ENCODE data around the gene ETNK1. TPM values are rescaled to one million over a fixed set of nuclear protein-coding genes. Genes with fewer than 3 reads are reported as not detected.
"Not testable (repeated sequence)": the region's sequence is repeated elsewhere in the genome, so short reads cannot be mapped to it uniquely, and the experiment has no call there.

ETNK1 gene
- total RNA-seq, 1 donor from 2014 or later: 118 TPM

GRCh38 chr12:22600181-22600580, 24.8 kb upstream of the ETNK1 start:
- Mint-ChIP-seq H3K36me3 (ENCODE audit: unreplicated experiment) (no peaks in the 10 kb centered on the region), H3K4me1 (ENCODE audit: low read depth, unreplicated experiment) (no peaks in the 10 kb centered on the region), H3K27me3 (ENCODE audit: unreplicated experiment) (no peaks in the 10 kb centered on the region), H3K9me3 (ENCODE audit: unreplicated experiment) (no peaks in the 10 kb centered on the region), H3K27ac (ENCODE audit: unreplicated experiment) (no peak overlapping the region), H3K4me3 (ENCODE audit: unreplicated experiment) (no peak overlapping the region)
- TF ChIP-seq, protein P1, sequence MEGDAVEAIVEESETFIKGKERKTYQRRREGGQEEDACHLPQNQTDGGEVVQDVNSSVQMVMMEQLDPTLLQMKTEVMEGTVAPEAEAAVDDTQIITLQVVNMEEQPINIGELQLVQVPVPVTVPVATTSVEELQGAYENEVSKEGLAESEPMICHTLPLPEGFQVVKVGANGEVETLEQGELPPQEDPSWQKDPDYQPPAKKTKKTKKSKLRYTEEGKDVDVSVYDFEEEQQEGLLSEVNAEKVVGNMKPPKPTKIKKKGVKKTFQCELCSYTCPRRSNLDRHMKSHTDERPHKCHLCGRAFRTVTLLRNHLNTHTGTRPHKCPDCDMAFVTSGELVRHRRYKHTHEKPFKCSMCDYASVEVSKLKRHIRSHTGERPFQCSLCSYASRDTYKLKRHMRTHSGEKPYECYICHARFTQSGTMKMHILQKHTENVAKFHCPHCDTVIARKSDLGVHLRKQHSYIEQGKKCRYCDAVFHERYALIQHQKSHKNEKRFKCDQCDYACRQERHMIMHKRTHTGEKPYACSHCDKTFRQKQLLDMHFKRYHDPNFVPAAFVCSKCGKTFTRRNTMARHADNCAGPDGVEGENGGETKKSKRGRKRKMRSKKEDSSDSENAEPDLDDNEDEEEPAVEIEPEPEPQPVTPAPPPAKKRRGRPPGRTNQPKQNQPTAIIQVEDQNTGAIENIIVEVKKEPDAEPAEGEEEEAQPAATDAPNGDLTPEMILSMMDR (IDR thresholded peaks at IDR 0.05; ENCODE audit: partially characterized antibody, unreplicated experiment): no peak
- DNase-seq: no peak

GRCh38 chr12:22609501-22609900, 15.5 kb upstream of the ETNK1 start:
- H3K36me3 Mint-ChIP-seq (ENCODE audit: unreplicated experiment): peaks cover 13% of the 10 kb centered on the region
- H3K27ac Mint-ChIP-seq (ENCODE audit: unreplicated experiment): no peak overlapping the region
- H3K27me3 Mint-ChIP-seq (ENCODE audit: unreplicated experiment): no peaks in the 10 kb centered on the region
- no peaks in the 10 kb centered on the region for H3K4me1 Mint-ChIP-seq (ENCODE audit: low read depth, unreplicated experiment)
- peaks cover 3% of the 10 kb centered on the region for H3K9me3 Mint-ChIP-seq (ENCODE audit: unreplicated experiment)
- H3K4me3 Mint-ChIP-seq (ENCODE audit: unreplicated experiment): no peak overlapping the region
- DNase-seq: no peak
- TF ChIP-seq, protein P1 (IDR thresholded peaks at IDR 0.05; ENCODE audit: partially characterized antibody, unreplicated experiment): no peak

DNA sequence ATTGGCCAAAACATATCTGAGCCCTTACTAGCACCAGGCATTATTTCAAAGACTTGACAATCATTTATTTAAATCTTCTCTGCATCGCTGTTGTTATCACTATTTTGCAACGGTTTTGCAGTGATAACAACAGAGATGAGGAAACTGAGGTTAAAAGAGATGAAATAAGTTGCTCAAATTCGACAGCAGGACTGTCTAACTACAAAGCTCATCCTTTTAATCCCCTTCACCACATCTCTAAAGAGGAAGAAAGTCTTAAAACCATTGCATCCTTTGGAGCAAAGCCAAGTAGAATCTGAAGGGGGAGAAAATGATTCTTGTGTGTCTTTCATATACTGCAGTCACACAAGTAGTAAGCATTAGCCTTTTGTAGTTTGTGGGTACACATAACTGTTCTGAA, 14.8 kb upstream of the ETNK1 start:
- peaks cover 19% of the 10 kb centered on the region for H3K36me3 Mint-ChIP-seq (ENCODE audit: unreplicated experiment)
- peaks cover 3% of the 10 kb centered on the region for H3K9me3 Mint-ChIP-seq (ENCODE audit: unreplicated experiment)
- no peak overlapping the region for H3K27ac Mint-ChIP-seq (ENCODE audit: unreplicated experiment)
- no peak for DNase-seq
- H3K27me3 Mint-ChIP-seq (ENCODE audit: unreplicated experiment): peaks cover 2% of the 10 kb centered on the region
- no peak overlapping the region for H3K4me3 Mint-ChIP-seq (ENCODE audit: unreplicated experiment)
- H3K4me1 Mint-ChIP-seq (ENCODE audit: low read depth, unreplicated experiment): no peaks in the 10 kb centered on the region
- TF ChIP-seq, protein P1 (IDR thresholded peaks at IDR 0.05; ENCODE audit: partially characterized antibody, unreplicated experiment): no peak

DNA sequence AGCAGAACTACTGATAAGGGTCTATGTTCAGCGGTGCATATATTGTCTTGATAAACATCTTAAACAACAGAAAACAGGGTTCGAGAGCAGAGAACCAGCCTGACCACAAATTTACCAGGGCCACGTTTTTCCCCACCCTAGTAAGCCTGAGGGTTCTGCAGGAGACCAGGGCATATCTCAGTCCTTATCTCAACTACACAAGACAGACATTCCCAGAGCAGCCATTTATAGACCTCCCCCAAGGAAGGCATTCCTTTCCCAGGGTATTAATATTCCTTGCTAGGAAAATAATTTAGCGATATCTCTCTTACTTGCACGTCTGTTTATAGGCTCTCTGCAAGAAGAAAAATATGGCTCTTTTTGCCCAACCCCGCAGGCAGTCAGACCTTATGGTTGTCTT, 12.1 kb upstream of the ETNK1 start:
- not testable (repeated sequence) for H3K9me3 Mint-ChIP-seq (ENCODE audit: unreplicated experiment); H3K4me1 Mint-ChIP-seq (ENCODE audit: low read depth, unreplicated experiment); H3K4me3 Mint-ChIP-seq (ENCODE audit: unreplicated experiment); H3K27ac Mint-ChIP-seq (ENCODE audit: unreplicated experiment); DNase-seq; H3K27me3 Mint-ChIP-seq (ENCODE audit: unreplicated experiment)
- H3K36me3 Mint-ChIP-seq (ENCODE audit: unreplicated experiment): peaks cover 19% of the 10 kb centered on the region

DNA sequence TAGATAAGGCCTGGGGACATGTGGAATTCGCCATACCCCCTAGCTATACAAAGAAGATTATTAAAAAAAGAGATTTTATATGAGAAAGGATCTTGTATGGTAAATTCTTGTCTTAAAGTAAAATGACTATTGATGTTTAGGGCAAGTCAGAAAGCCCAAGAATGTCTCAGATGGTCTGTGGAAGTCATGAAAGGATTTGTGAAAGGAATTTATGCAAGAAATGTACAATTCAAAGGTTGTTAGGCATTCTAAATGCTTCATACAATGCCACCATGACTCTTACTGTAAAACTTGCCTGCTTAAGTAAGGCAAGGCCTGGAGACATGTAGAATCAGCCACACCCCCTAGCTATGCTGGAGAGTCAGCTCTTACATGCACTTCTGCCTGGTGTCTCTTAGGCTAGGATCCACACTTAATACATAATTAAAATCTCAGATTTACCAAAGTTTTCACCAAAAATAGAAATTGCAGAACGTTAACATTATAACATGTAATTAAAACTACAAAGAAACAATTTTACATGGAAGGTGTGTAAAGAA, 8.9 kb upstream of the ETNK1 start:
- Mint-ChIP-seq H3K27ac (ENCODE audit: unreplicated experiment) (no peak overlapping the region), H3K27me3 (ENCODE audit: unreplicated experiment) (peaks cover 2% of the 10 kb centered on the region), H3K36me3 (ENCODE audit: unreplicated experiment) (peaks cover 19% of the 10 kb centered on the region), H3K9me3 (ENCODE audit: unreplicated experiment) (peaks cover 4% of the 10 kb centered on the region), H3K4me3 (ENCODE audit: unreplicated experiment) (no peak overlapping the region), H3K4me1 (ENCODE audit: low read depth, unreplicated experiment) (no peaks in the 10 kb centered on the region)
- no peak for DNase-seq
- TF ChIP-seq, protein P1 (IDR thresholded peaks at IDR 0.05; ENCODE audit: partially characterized antibody, unreplicated experiment): no peak

Data from glutamatergic neuron (in vitro differentiated cells).